HFFc6 (cell line): Measurements from ENCODE around the gene AUTS2. TPM values are rescaled to one million over a fixed set of nuclear protein-coding genes. Genes with fewer than 3 reads are reported as not detected.

Experiments used
- DNase-seq: peaks from one replicate; pipeline ENCODE4 v3.0.0-alpha.2; 2018
- H3K27ac Mint-ChIP-seq: 2 replicates; pipeline ENCODE4 v1.8.0; 2020; ENCODE audit warnings: mild to moderate bottlenecking, mixed read lengths
- H3K27me3 Mint-ChIP-seq: 2 replicates; pipeline ENCODE4 v1.8.0; 2021; ENCODE audit warnings: mild to moderate bottlenecking, moderate library complexity, mixed read lengths; ENCODE audit not compliant: insufficient read depth
- H3K36me3 Mint-ChIP-seq: 2 replicates; pipeline ENCODE4 v1.8.0; 2021; ENCODE audit warnings: low read depth, mixed read lengths
- H3K4me1 Mint-ChIP-seq: 2 replicates; pipeline ENCODE4 v1.8.0; 2020; ENCODE audit warnings: low read depth, mixed read lengths
- H3K4me3 Mint-ChIP-seq: 2 replicates; pipeline ENCODE4 v1.8.0; 2020; ENCODE audit warnings: mild to moderate bottlenecking, moderate library complexity, mixed read lengths
- H3K9me3 Mint-ChIP-seq: 2 replicates; pipeline ENCODE4 v1.8.0; 2020; ENCODE audit warnings: mild to moderate bottlenecking, mixed read lengths
- CTCF ChIP-seq: fragments of 200-600 bp; sonication (generic); IDR thresholded peaks from 2 replicates; pipeline ENCODE4 v1.5.0; 2021; ENCODE audit warnings: antibody characterized with exemption, mild to moderate bottlenecking
- total RNA-seq, 6 experiments: library from RNA; stranded (reverse); fragmentation: NEBNext Ultra II Directional; extraction: Animal tissue kit (Norgen Biotek cat#: 25700); gene quantifications; 2 replicates in 1 of 6; 3 replicates in 5 of 6; pipeline ENCODE4 v1.2.3, GENCODE V29; 2021

Gene AUTS2
- total RNA-seq, 6 experiments from 2014 or later: 0.02 to 0.19 (median 0.16) TPM; not detected in 2

DNA sequence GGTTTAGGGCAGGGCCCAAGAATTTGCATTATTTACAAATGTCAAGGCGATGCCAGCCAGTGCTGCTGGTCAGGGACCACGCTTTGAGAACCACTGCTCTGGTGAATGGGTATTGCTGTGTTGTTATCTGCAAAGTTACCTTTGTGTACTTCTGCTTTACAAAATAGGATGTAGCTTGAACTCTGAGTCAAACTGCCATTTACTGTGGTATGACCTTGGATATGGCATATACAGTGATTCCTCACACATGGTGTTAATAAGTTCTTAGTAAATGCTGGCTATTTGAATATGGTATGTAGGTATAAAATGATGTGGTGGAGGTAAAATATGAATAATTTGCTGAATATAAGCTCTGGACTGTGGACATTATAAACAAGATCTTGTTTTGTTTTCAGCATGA lies 148.9 kb downstream of the AUTS2 start:
- Mint-ChIP-seq H3K9me3 (peaks cover 45% of the 10 kb centered on the region), H3K4me1 (no peaks in the 10 kb centered on the region), H3K27me3 (no peaks in the 10 kb centered on the region), H3K36me3 (peaks cover 6% of the 10 kb centered on the region; the same call in 1 of the 2 replicates), H3K4me3 (no peak overlapping the region), H3K27ac (no peak overlapping the region)
- TF ChIP-seq CTCF: no peak
- no peak for DNase-seq

GRCh38 chr7:69748530-69748929 lies 150.3 kb downstream of the AUTS2 start:
- no peak for DNase-seq
- no peak overlapping the region for H3K4me3 Mint-ChIP-seq

DNA sequence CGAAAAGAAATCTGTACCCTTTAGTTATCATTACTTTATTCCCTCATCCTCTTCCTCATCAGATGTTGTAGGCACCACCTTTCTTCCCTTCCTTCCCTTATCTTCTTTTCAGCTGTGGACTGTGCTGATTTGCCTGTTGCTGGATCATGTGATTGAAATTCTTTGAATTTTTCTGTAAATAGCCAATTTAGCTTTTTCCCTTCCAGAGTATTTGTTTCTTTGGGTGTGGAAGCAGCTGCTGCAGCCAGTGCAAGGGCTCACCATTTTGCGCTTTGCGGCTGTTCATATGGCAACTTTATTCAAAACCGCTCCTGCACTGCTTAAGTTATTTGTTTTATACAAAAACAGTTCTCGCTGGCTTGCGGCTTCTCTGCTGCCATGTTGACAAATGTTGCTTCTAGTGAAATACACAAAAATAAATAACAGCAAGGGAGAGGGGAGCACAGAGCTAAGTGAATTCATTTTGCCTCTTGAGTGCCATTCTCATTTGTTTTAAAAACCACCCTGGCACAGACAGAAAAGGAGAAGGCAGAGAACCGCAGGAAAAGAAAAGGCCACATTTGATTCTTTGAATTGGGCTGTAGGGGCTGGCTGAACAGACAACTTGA lies 151.2 kb downstream of the AUTS2 start:
- no peak overlapping the region for H3K27ac Mint-ChIP-seq

More at GRCh38 chr7:69748530-69748929, 150.3 kb downstream of the AUTS2 start:
- no peak for TF ChIP-seq CTCF
- peaks cover 6% of the 10 kb centered on the region; the same call in 1 of the 2 replicates for H3K36me3 Mint-ChIP-seq
- no peaks in the 10 kb centered on the region for H3K27me3 Mint-ChIP-seq
- H3K9me3 Mint-ChIP-seq: peaks cover 48% of the 10 kb centered on the region
- H3K27ac Mint-ChIP-seq: no peak overlapping the region
- no peaks in the 10 kb centered on the region for H3K4me1 Mint-ChIP-seq

DNA sequence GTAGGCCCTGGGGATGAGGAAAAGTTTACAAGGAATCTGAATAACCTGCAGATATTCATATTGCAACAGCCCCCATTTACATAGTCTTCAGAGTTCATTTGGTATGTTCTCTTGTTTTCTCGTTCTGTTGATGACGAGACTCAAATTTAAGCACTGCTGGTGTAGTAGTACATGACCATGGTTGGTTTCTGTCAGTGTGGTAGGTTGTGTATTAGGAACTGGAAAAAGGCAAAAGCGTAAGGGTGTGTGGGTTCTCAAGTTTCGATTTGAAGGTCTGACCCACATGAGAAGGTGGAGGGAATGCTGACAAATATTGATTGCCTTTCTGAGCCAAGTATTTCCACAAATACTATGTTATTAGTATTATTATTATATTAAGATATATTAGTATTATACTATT lies 151.7 kb downstream of the AUTS2 start:
- Mint-ChIP-seq H3K27me3 (no peaks in the 10 kb centered on the region), H3K27ac (no peak overlapping the region), H3K4me1 (no peaks in the 10 kb centered on the region), H3K36me3 (peaks cover 6% of the 10 kb centered on the region; the same call in 1 of the 2 replicates), H3K4me3 (no peak overlapping the region), H3K9me3 (peaks cover 46% of the 10 kb centered on the region)
- no peak for TF ChIP-seq CTCF
- no peak for DNase-seq

More for the DNA sequence above, 151.2 kb downstream of the AUTS2 start:
- DNase-seq: no peak
- H3K4me3 Mint-ChIP-seq: no peak overlapping the region
- peaks cover 6% of the 10 kb centered on the region; the same call in 1 of the 2 replicates for H3K36me3 Mint-ChIP-seq
- TF ChIP-seq CTCF: no peak
- H3K4me1 Mint-ChIP-seq: no peaks in the 10 kb centered on the region
- peaks cover 46% of the 10 kb centered on the region for H3K9me3 Mint-ChIP-seq
- H3K27me3 Mint-ChIP-seq: no peaks in the 10 kb centered on the region

DNA sequence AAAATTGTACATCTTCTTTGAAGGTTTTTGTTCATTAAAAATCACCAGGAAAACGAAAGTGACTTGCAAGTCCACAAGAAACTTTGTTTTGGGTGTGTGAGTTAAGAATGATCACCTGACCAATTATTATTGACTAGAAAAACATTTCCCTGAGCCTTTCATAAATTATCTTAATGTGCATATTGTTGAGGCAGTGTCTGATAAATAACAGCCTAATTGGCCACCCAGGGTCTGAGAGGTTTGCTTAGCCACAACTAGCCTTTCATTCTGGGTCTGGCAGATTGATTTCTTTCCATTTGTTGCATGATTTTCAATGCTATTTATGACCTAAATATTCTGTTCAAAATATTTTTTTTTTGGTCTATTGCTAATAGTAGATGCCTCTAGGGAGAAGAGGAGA lies 152.8 kb downstream of the AUTS2 start:
- no peak for TF ChIP-seq CTCF
- H3K4me3 Mint-ChIP-seq: no peak overlapping the region
- no peak for DNase-seq
- no peaks in the 10 kb centered on the region for H3K27me3 Mint-ChIP-seq
- H3K9me3 Mint-ChIP-seq: peaks cover 38% of the 10 kb centered on the region
- H3K27ac Mint-ChIP-seq: no peak overlapping the region
- H3K36me3 Mint-ChIP-seq: peaks cover 6% of the 10 kb centered on the region; the same call in 1 of the 2 replicates
- no peaks in the 10 kb centered on the region for H3K4me1 Mint-ChIP-seq
